HepG2 (cell line): ENCODE measurements around the gene TIAM1. TPM values are rescaled to one million over a fixed set of nuclear protein-coding genes. Genes with fewer than 3 reads are reported as not detected.

Source experiments
- ATAC-seq: fragments of 200-7000 bp; cut with Tn5 transposase; 3 replicates; pipeline ENCODE4 v1.9.1; 2020; ENCODE audit warnings: mild to moderate bottlenecking, moderate library complexity
- BruUV-seq: library from RNA; stranded (reverse); fragments of 400-500 nt; replicated peaks from 2 replicates; lab custom pipeline; 2021; lab: Mats Ljungman, UMichigan
- CTCF ChIA-PET: fragments of 300-600 bp; formaldehyde crosslinking; extraction: SDS; loops from one replicate; lab custom pipeline; 2021; ENCODE audit warnings: low total read pairs, inconsistent platforms, low intra/inter-chr PET ratio; lab: Yijun Ruan, JAX
- POLR2A ChIA-PET: fragments of 350-600 bp; sonication (Branson Sonifier 250); formaldehyde crosslinking; loops from one replicate; lab custom pipeline; 2020; ENCODE audit warnings: antibody characterized with exemption, inconsistent platforms; lab: Yijun Ruan, JAX
- DNase-seq: peaks from one replicate; pipeline ENCODE4 v3.0.0-alpha.2; 2015; ENCODE audit warnings: low spot score
- FAIRE-seq: peaks from 3 replicates; lab custom pipeline; 2011; peaks lifted over from hg19 to GRCh38; lab: Jason Lieb, UNC
- H2AFZ ChIP-seq: one replicate; pipeline ENCODE4 v1.6.1; 2011; ENCODE audit warnings: low read length, inconsistent platforms
- H3K27ac ChIP-seq: fragments of 300-600 bp; 3 replicates; pipeline ENCODE4 v1.8.0; 2011; ENCODE audit warnings: mixed run types, mild to moderate bottlenecking, mixed read lengths, low read length, inconsistent platforms; ENCODE audit not compliant: insufficient read depth; ENCODE audit errors: extremely low read length
- H3K27me3 ChIP-seq, 2 experiments: fragments of 200-600 bp in 1 of 2; 2 replicates in 1 of 2; 3 replicates in 1 of 2; pipeline versions ENCODE4 v1.6.0 to v1.8.0; 2011; ENCODE audit warnings: low read length in 2 of 2, mild to moderate bottlenecking in 2 of 2, moderate library complexity in 2 of 2, inconsistent platforms in 1 of 2; ENCODE audit not compliant: insufficient read depth in 2 of 2, control insufficient read depth in 1 of 2
- H3K36me3 ChIP-seq, 2 experiments: fragments of 200-600 bp in 1 of 2; replicated peaks in 1 of 2; 2 replicates in 1 of 2; 3 replicates in 1 of 2; pipeline versions ENCODE4 v1.5.1 to v1.8.0; 2011; ENCODE audit warnings: low read length in 2 of 2, inconsistent platforms in 1 of 2; ENCODE audit not compliant: insufficient read depth in 2 of 2, control insufficient read depth in 1 of 2
- H3K4me1 ChIP-seq: 2 replicates; pipeline ENCODE4 v1.5.1; 2012; ENCODE audit warnings: low read length, inconsistent platforms; ENCODE audit not compliant: insufficient read depth
- H3K4me2 ChIP-seq: 2 replicates; pipeline ENCODE4 v1.6.0; 2011; ENCODE audit warnings: low read depth, low read length, inconsistent platforms
- H3K4me3 ChIP-seq, 3 experiments: fragments of 200-600 bp in 1 of 3; sonication (generic), shearing (Covaris generic) in 1 of 3; replicated peaks in 1 of 3; 2 replicates each; pipeline ENCODE4 v1.5.1; 2011 to 2016; ENCODE audit warnings: low read length in 3 of 3, inconsistent platforms in 2 of 3, low read depth in 2 of 3, mild to moderate bottlenecking in 2 of 3, control low read depth in 1 of 3, mixed read lengths in 1 of 3; ENCODE audit not compliant: insufficient read depth in 1 of 3
- H3K79me2 ChIP-seq: one replicate; pipeline ENCODE4 v1.6.1; 2011; ENCODE audit warnings: low read length, inconsistent platforms; ENCODE audit not compliant: insufficient read depth
- H3K9ac ChIP-seq: 2 replicates; pipeline ENCODE4 v1.6.0; 2011; ENCODE audit warnings: mild to moderate bottlenecking, low read depth, low read length, inconsistent platforms; ENCODE audit not compliant: insufficient read depth
- H3K9me3 ChIP-seq: 2 replicates; pipeline ENCODE4 v1.5.1; 2012; ENCODE audit warnings: mild to moderate bottlenecking, low read length
- H4K20me1 ChIP-seq: 2 replicates; pipeline ENCODE4 v1.6.0; 2011; ENCODE audit warnings: inconsistent platforms, mild to moderate bottlenecking, low read length, moderate library complexity; ENCODE audit not compliant: insufficient read depth
- BCL6 ChIP-seq: IDR thresholded peaks from 2 replicates; pipeline ENCODE4 v1.6.1; 2016; ENCODE audit warnings: missing genetic modification reagents, missing compliant biosample characterization
- IRF2 ChIP-seq: IDR thresholded peaks from 2 replicates; pipeline ENCODE4 v1.6.1; 2018; ENCODE audit warnings: missing genetic modification reagents, missing compliant biosample characterization
- JUNB ChIP-seq: sonication (generic); formaldehyde crosslinking; IDR thresholded peaks from 2 replicates; pipeline ENCODE4 v1.8.0; 2022; ENCODE audit warnings: missing genetic modification reagents, mild to moderate bottlenecking, borderline replicate concordance
- POLR2A ChIP-seq, 2 experiments: IDR thresholded peaks; 2 replicates each; pipeline ENCODE4 v1.6.1; 2011; ENCODE audit warnings: low read depth in 2 of 2, low read length in 2 of 2, mild to moderate bottlenecking in 1 of 2, moderate library complexity in 1 of 2; ENCODE audit not compliant: insufficient read depth in 1 of 2
- SOX13 ChIP-seq, 3 experiments: fragments of 450-650 bp in 1 of 3; sonication (generic) in 1 of 3; formaldehyde crosslinking in 1 of 3; IDR thresholded peaks in 2 of 3; conservative IDR thresholded peaks in 1 of 3; 2 replicates each; pipeline versions ENCODE4 v1.5.0 to v1.6.1; 2016 to 2020; ENCODE audit warnings: antibody characterized with exemption in 1 of 3, mild to moderate bottlenecking in 1 of 3, missing compliant biosample characterization in 1 of 3, missing genetic modification reagents in 1 of 3, moderate library complexity in 1 of 3
- SRSF9 ChIP-seq: fragments of 200-400 bp; formaldehyde crosslinking; IDR thresholded peaks from 2 replicates; pipeline ENCODE4 v1.6.1; 2018; ENCODE audit warnings: borderline replicate concordance, mild to moderate bottlenecking, low read depth, low read length; ENCODE audit not compliant: insufficient read depth, poor library complexity, severe bottlenecking
- SYNCRIP ChIP-seq: fragments of 200-400 bp; formaldehyde crosslinking; IDR thresholded peaks from 2 replicates; pipeline ENCODE4 v1.6.1; 2018; ENCODE audit warnings: mild to moderate bottlenecking, low read depth, low read length; ENCODE audit not compliant: insufficient read depth
- ZNF326 ChIP-seq: sonication (generic); formaldehyde crosslinking; IDR thresholded peaks from 2 replicates; pipeline ENCODE4 v1.4.0; 2020; ENCODE audit warnings: missing genetic modification reagents, borderline replicate concordance
- ZNF878 ChIP-seq: sonication (generic); formaldehyde crosslinking; IDR thresholded peaks from 2 replicates; pipeline ENCODE4 v1.8.1; 2023; ENCODE audit warnings: mild to moderate bottlenecking, missing genetic modification reagents, moderate library complexity
- ZSCAN30 ChIP-seq: sonication (generic); formaldehyde crosslinking; IDR thresholded peaks from 2 replicates; pipeline ENCODE4 v1.5.0; 2020; ENCODE audit warnings: mild to moderate bottlenecking, missing genetic modification reagents
- WGBS: methylation state at CpG from one replicate; pipeline ENCODE4 v1.1.6; 2017; ENCODE audit warnings: low lambda C conversion rate; 5-methylcytosine and 5-hydroxymethylcytosine counted together
- in situ Hi-C: cut with HindIII; loops from 2 replicates; pipeline ENCODE4 v1.10.0; 2017; ENCODE audit warnings: low pct_unique_long_range_greater_than_20kb; ENCODE audit not compliant: extremely low pct_ligation_motif_present
- intact Hi-C: fragments of 100-400 bp; cut with micrococcal nuclease; formaldehyde crosslinking; loops from one replicate; pipeline ENCODE4 v1.10.0; 2022; ENCODE audit not compliant: unreplicated experiment
- polyA plus RNA-seq, 8 experiments: library from polyadenylated mRNA; depleted of rRNA in 3 of 8; stranded (reverse) in 7 of 8; unstranded in 1 of 8; fragments of >200 nt; fragmentation: Illumina TruSeq in 4 of 8; extraction: Trizol in 4 of 8; gene quantifications; 2 replicates each; pipeline versions ENCODE4 v1.2.1 to v1.2.3, GENCODE V29; 2011 to 2016; ENCODE audit warnings: low read depth in 4 of 8, missing spikeins in 1 of 8, mixed read lengths in 1 of 8; ENCODE audit not compliant: insufficient read depth in 1 of 8
- total RNA-seq, 5 experiments: library from RNA; depleted of rRNA; stranded (reverse); fragments of >200 nt; fragmentation: Illumina TruSeq; extraction: Trizol; gene quantifications; 2 replicates each; pipeline ENCODE4 v1.2.3, GENCODE V29; 2016; ENCODE audit warnings: low read depth in 1 of 5
- TF ChIP-seq, protein P1 (sequence below): sonication (generic); formaldehyde crosslinking; IDR thresholded peaks from 2 replicates; pipeline ENCODE4 v1.4.0; 2020; ENCODE audit warnings: missing genetic modification reagents
- TF ChIP-seq, protein P2 (sequence below): IDR thresholded peaks from 2 replicates; pipeline ENCODE4 v1.6.1; 2016; ENCODE audit warnings: low read depth, borderline replicate concordance
- TF ChIP-seq, protein P3 (sequence below): sonication (generic); formaldehyde crosslinking; IDR thresholded peaks from 2 replicates; pipeline ENCODE4 v1.4.0; 2020; ENCODE audit warnings: missing genetic modification reagents; ENCODE audit errors: not compliant biosample characterization

Gene TIAM1
- total and polyA plus RNA-seq, 2 of the 13 experiments (the other 11 are each of a cell fraction or from before 2014, with no cell fraction given): 0.13 to 0.24 TPM

DNA sequence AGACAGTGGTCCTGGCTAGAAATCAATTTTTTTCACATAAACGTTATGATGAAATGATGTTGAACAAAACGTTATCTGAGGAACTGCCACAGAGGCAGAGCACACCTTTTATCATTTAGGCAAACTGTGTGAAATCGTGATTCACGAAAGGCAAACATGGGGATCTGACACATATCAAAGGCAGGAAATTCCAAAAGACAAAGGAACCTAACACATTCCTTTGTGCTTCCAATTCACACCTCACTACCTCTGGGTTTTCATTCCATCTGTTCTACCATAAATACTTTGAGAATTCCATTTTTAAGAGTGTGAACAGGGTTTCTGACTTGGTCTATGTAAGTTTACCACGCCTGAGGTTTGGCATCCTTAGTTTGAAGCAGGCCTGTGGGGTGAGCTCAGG is 186.3 kb downstream of the TIAM1 start (continued):
- TF ChIP-seq, protein P1, sequence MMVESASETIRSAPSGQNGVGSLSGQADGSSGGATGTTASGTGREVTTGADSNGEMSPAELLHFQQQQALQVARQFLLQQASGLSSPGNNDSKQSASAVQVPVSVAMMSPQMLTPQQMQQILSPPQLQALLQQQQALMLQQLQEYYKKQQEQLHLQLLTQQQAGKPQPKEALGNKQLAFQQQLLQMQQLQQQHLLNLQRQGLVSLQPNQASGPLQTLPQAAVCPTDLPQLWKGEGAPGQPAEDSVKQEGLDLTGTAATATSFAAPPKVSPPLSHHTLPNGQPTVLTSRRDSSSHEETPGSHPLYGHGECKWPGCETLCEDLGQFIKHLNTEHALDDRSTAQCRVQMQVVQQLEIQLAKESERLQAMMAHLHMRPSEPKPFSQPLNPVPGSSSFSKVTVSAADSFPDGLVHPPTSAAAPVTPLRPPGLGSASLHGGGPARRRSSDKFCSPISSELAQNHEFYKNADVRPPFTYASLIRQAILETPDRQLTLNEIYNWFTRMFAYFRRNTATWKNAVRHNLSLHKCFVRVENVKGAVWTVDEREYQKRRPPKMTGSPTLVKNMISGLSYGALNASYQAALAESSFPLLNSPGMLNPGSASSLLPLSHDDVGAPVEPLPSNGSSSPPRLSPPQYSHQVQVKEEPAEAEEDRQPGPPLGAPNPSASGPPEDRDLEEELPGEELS (CRISPR knock-in tag): no peak

DNA sequence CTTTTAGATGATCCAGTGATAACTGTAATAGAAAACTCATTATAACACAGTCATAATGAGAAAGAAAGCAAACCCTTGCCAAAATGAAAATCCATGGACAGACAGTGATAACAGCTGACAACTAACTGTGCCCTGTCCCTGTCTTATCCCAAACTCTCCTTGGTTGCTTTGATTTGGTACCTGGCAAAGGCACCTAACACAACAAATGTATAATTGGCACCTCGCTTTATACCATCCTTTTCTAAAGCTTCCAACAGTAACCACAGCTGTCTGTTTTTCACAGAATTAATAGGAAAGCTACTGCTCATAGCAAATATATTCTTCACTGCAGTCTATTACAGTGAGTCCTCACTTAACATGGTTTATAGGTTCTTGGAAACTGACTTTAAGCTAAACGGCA is 187.4 kb downstream of the TIAM1 start:
- no peak overlapping the region for H3K4me2 ChIP-seq
- no peaks in the 10 kb centered on the region; a peak in 1 of 5 replicates for H3K27me3 ChIP-seq
- intact Hi-C loops (no loop called here), in situ Hi-C loops (no loop called here)
- no peak overlapping the region for H3K9ac ChIP-seq
- CTCF ChIA-PET: no interaction called here
- BruUV-seq: no TSS peak
- H3K9me3 ChIP-seq: peaks cover 42% of the 10 kb centered on the region
- no peak overlapping the region for H2AFZ ChIP-seq
- H3K27ac ChIP-seq: no peak overlapping the region
- TF ChIP-seq, protein P2, sequence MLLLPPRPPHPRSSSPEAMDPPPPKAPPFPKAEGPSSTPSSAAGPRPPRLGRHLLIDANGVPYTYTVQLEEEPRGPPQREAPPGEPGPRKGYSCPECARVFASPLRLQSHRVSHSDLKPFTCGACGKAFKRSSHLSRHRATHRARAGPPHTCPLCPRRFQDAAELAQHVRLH (CRISPR knock-in tag): no peak
- TF ChIP-seq ZSCAN30 (CRISPR knock-in tag): no peak
- TF ChIP-seq ZNF878 (CRISPR knock-in tag): no peak
- TF ChIP-seq, all 625 proteins: peak for 0
- Histone ChIP-seq H3K4me1 (no peaks in the 10 kb centered on the region), H3K79me2 (no peaks in the 10 kb centered on the region), H4K20me1 (no peaks in the 10 kb centered on the region), H3K36me3 (no peaks in the 10 kb centered on the region), H3K4me3 (no peak overlapping the region)
- DNase-seq (no peak), FAIRE-seq (no peak), ATAC-seq (no peak)
- POLR2A ChIA-PET: no interaction called here
- 0% methylated on average over 2 of the region's 2 CpGs for WGBS

DNA sequence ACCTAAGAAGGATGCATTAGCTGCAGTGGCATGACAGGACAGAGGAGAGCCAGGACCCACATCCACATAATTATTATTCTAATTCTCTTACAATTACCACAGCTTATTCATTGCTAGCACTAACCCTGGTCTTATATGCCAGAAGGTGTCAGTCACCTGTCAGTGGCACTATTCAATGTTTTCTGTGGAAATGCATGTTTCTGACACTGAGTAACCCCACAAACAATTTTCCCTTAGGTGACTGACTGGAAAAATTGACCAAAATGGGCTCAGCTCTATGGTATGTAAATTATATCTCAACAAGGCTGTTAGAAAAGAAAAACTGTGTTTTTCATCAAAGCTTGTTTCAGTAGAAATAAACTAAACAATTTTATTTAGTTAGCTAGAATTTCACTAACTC is 187.9 kb downstream of the TIAM1 start:
- CTCF ChIA-PET: no interaction called here
- H3K9me3 ChIP-seq: peaks cover 42% of the 10 kb centered on the region
- in situ Hi-C loops: no loop called here
- FAIRE-seq (no peak), ATAC-seq (no peak), DNase-seq (no peak)
- H3K79me2 ChIP-seq: no peaks in the 10 kb centered on the region
- no peaks in the 10 kb centered on the region; a peak in 1 of 5 replicates for H3K27me3 ChIP-seq
- no peaks in the 10 kb centered on the region for H3K36me3 ChIP-seq
- no TSS peak for BruUV-seq
- intact Hi-C loops: no loop called here
- H3K27ac ChIP-seq: no peak overlapping the region
- POLR2A ChIA-PET: no interaction called here
- H3K4me1 ChIP-seq: no peaks in the 10 kb centered on the region
- H2AFZ ChIP-seq: no peak overlapping the region
- H3K4me2 ChIP-seq: no peak overlapping the region
- no peaks in the 10 kb centered on the region for H4K20me1 ChIP-seq
- H3K9ac ChIP-seq: no peak overlapping the region
- no peak overlapping the region for H3K4me3 ChIP-seq
- no peak for TF ChIP-seq JUNB (CRISPR knock-in tag)
- no peak for TF ChIP-seq IRF2 (CRISPR knock-in tag)
- no peak for TF ChIP-seq SRSF9
- TF ChIP-seq, protein P3, sequence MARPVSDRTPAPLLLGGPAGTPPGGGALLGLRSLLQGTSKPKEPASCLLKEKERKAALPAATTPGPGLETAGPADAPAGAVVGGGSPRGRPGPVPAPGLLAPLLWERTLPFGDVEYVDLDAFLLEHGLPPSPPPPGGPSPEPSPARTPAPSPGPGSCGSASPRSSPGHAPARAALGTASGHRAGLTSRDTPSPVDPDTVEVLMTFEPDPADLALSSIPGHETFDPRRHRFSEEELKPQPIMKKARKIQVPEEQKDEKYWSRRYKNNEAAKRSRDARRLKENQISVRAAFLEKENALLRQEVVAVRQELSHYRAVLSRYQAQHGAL (CRISPR knock-in tag): no peak
- no peak for TF ChIP-seq POLR2A (IDR thresholded peaks at IDR 0.05; ENCODE audit: insufficient read depth in 1 of 2, low read depth in 2 of 2, low read length in 2 of 2)
- no peak for TF ChIP-seq ZNF326 (CRISPR knock-in tag)
- TF ChIP-seq SOX13 (IDR thresholded peaks at IDR 0.05): no peak
- no peak for TF ChIP-seq SOX13 (CRISPR knock-in tag; conservative IDR thresholded peaks at IDR 0.05 in 1 of 2, IDR thresholded peaks at IDR 0.05 in 1 of 2)
- TF ChIP-seq BCL6: no peak
- TF ChIP-seq SYNCRIP: no peak
